ENCODE results near the gene ASIC2. TPM values are rescaled to one million over a fixed set of nuclear protein-coding genes. Genes with fewer than 3 reads are reported as not detected.

Gene ASIC2
- polyA plus RNA-seq, 1 donor = 9.3 TPM

DNA sequence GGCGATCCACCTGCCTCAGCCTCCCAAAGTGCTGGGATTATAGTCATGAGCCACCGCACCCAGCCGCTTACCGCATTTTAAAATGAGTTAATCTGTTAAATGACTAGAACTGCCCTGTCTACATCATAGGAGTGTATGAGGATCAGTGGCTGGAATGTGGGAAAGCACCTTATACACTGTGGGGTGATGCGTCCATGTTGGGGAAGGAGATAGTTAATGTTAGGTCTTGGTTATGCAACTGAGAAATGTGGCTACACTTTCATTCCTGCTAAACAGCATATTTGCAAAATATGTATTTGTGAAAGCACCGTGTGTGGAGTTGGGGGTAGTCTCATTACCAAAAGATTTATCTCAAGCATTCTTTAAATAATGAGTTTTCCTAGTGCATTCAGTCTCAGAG, 193.8 kb downstream of the ASIC2 start:
- no peak overlapping the region for H3K27ac ChIP-seq (ENCODE audit: low read length)
- DNase-seq = no peak
- WGBS (ENCODE audit: insufficient coverage, low lambda C conversion rate) = no CpG with 5 or more reads among the region's 6 CpGs
- no peak overlapping the region for H3K4me3 ChIP-seq (ENCODE audit: low read length)
- H3K9me3 ChIP-seq (ENCODE audit: control insufficient read depth, low read depth, low read length) = no peaks in the 10 kb centered on the region
- H3K36me3 ChIP-seq (ENCODE audit: control insufficient read depth, insufficient read depth, low read length) = peaks cover 2% of the 10 kb centered on the region
- H3K4me1 ChIP-seq (ENCODE audit: control insufficient read depth, insufficient read depth, low read length) = no peaks in the 10 kb centered on the region
- no peaks in the 10 kb centered on the region for H3K27me3 ChIP-seq (ENCODE audit: control insufficient read depth, insufficient read depth, low read length)

DNA sequence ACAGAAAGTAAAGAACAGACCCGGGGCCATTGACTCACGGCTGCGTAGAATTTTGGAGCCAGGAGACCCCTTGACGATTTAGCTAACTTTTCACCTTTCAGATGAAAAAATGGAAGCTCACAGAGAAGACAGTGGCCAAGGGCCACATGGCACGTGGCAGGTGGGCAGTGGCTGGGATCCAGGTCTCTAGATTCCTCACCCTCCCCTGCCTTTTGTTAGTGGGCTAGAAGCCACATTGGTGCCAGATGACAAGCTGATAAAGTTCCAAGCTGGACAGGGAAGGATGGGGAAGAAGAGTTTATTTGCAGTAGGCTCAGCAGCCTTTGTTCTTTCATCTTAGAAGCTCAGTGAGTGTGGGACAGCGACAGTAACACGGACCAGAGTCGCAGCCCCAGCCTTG, 195.7 kb downstream of the ASIC2 start:
- H3K9me3 ChIP-seq (ENCODE audit: control insufficient read depth, low read depth, low read length) = no peaks in the 10 kb centered on the region
- WGBS (ENCODE audit: insufficient coverage, low lambda C conversion rate) = 27% methylated on average over 3 of the region's 8 CpGs
- DNase-seq = no peak
- no peak overlapping the region for H3K27ac ChIP-seq (ENCODE audit: low read length)
- no peaks in the 10 kb centered on the region for H3K27me3 ChIP-seq (ENCODE audit: control insufficient read depth, insufficient read depth, low read length)
- no peak overlapping the region for H3K4me3 ChIP-seq (ENCODE audit: low read length)
- no peaks in the 10 kb centered on the region for H3K4me1 ChIP-seq (ENCODE audit: control insufficient read depth, insufficient read depth, low read length)
- no peaks in the 10 kb centered on the region for H3K36me3 ChIP-seq (ENCODE audit: control insufficient read depth, insufficient read depth, low read length)

DNA sequence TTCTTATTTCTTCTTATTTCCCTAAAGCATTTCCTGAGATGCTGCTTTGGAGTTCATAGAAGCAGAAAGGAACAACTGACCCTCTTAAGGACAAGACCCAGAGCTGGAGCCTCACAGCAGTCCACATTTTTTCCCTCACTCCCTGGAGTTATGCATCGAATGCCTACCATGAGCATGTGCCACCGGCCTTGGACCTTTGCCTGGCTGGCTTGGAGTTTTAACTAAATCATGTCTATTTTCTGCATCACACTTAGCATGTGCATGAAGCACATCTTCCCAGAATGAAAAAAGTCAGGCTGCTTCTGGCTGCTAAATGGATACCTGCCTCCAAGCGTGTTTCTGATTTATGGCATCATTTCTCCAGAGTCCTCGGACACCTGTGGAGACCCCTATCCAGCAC, 196.9 kb downstream of the ASIC2 start:
- no CpG with 5 or more reads among the region's 4 CpGs for WGBS (ENCODE audit: insufficient coverage, low lambda C conversion rate)
- Histone ChIP-seq H3K27ac (ENCODE audit: low read length) (no peak overlapping the region), H3K27me3 (ENCODE audit: control insufficient read depth, insufficient read depth, low read length) (no peaks in the 10 kb centered on the region), H3K9me3 (ENCODE audit: control insufficient read depth, low read depth, low read length) (no peaks in the 10 kb centered on the region), H3K4me1 (ENCODE audit: control insufficient read depth, insufficient read depth, low read length) (no peaks in the 10 kb centered on the region), H3K36me3 (ENCODE audit: control insufficient read depth, insufficient read depth, low read length) (no peaks in the 10 kb centered on the region), H3K4me3 (ENCODE audit: low read length) (no peak overlapping the region)
- no peak for DNase-seq

DNA sequence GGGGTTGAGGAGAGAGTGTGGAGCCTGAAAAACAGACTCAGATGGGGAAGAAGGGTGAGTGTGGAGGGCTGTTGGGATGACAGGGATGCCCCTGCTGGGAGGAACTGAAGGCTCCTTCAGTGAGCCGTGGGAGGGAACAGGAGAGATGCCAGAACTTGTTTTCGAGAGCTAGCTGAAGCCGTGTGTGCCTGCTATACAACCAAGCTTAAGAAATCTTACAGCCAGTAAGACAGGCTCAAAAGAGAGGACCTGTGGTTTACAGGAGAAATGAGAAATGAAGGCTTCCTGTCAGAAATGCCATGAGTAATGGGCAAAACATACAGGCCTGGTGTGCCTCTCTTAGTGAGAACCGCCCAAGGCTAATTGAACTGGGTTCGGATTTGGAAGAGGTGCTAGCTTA, 201.8 kb downstream of the ASIC2 start:
- H3K27ac ChIP-seq (ENCODE audit: low read length) = no peak overlapping the region
- H3K27me3 ChIP-seq (ENCODE audit: control insufficient read depth, insufficient read depth, low read length) = no peaks in the 10 kb centered on the region
- no peak overlapping the region for H3K4me3 ChIP-seq (ENCODE audit: low read length)
- no peaks in the 10 kb centered on the region for H3K9me3 ChIP-seq (ENCODE audit: control insufficient read depth, low read depth, low read length)
- H3K36me3 ChIP-seq (ENCODE audit: control insufficient read depth, insufficient read depth, low read length) = peaks cover 2% of the 10 kb centered on the region
- no CpG with 5 or more reads among the region's 5 CpGs for WGBS (ENCODE audit: insufficient coverage, low lambda C conversion rate)
- DNase-seq = no peak
- no peaks in the 10 kb centered on the region for H3K4me1 ChIP-seq (ENCODE audit: control insufficient read depth, insufficient read depth, low read length)

DNA sequence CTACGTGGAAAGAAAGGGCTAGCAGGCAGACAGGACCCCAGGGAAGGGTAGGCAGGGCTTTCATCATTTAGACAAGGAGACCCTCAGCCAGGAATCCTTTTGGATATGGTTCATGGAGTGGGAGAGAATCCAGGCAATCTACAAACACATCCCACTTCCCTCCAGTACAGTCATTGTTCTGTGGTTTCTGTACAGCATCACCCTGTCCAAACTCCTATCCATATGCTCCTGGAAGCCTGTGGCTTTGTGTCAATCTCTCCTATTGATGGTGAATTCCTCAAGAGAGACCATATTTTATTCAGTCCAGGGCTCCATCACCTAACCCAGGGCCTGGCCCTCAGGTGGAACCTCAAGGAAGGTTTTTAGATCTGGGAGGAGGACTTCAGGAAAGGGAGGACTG, 202.3 kb downstream of the ASIC2 start:
- WGBS (ENCODE audit: insufficient coverage, low lambda C conversion rate) = no CpG with 5 or more reads among the region's 1 CpG
- no peaks in the 10 kb centered on the region for H3K4me1 ChIP-seq (ENCODE audit: control insufficient read depth, insufficient read depth, low read length)
- DNase-seq = no peak
- H3K27me3 ChIP-seq (ENCODE audit: control insufficient read depth, insufficient read depth, low read length) = no peaks in the 10 kb centered on the region
- no peak overlapping the region for H3K4me3 ChIP-seq (ENCODE audit: low read length)
- H3K36me3 ChIP-seq (ENCODE audit: control insufficient read depth, insufficient read depth, low read length) = peaks cover 2% of the 10 kb centered on the region
- no peaks in the 10 kb centered on the region for H3K9me3 ChIP-seq (ENCODE audit: control insufficient read depth, low read depth, low read length)
- no peak overlapping the region for H3K27ac ChIP-seq (ENCODE audit: low read length)

DNA sequence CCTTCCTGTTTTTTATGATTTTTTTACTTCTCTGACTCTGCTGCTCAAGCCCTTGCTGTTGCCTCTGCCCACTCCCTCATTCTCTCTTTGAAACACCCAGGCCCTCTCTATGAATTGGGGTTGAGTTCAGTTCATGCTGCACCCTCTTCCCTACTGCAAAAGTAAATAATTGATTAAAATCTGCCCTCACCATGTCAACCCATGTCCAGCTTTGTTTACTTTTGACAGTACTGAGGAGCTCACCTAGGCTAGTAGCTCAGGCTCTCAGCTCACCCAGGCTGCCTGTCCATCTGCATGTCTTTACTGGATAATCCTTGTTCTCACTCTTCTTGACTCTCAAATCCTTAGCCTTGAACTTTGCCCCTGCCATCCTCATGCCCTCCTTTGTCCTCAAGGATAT, 206.2 kb downstream of the ASIC2 start:
- DNase-seq = no peak
- Histone ChIP-seq H3K4me1 (ENCODE audit: control insufficient read depth, insufficient read depth, low read length) (no peaks in the 10 kb centered on the region), H3K27ac (ENCODE audit: low read length) (no peak overlapping the region), H3K27me3 (ENCODE audit: control insufficient read depth, insufficient read depth, low read length) (no peaks in the 10 kb centered on the region), H3K4me3 (ENCODE audit: low read length) (no peak overlapping the region), H3K9me3 (ENCODE audit: control insufficient read depth, low read depth, low read length) (no peaks in the 10 kb centered on the region), H3K36me3 (ENCODE audit: control insufficient read depth, insufficient read depth, low read length) (peaks cover 9% of the 10 kb centered on the region)

DNA sequence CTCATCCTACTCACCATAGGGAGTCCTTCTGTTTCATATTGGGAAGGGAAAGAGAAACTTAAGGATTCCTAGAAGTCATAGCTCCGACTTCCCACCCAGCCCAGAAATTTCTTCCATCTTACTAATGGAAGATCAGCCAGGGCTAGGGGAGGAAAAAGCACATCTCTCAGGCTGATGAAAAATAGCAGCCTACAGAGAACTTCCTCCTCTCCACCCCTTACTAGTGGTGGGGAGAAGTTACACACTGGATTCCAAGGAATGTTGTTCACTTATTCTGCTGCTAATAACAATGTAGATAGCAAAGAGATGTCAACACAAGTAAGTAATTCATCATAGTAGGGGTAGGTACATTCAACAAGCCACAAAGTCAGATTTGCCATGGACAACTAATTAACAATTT, 207.1 kb downstream of the ASIC2 start:
- H3K4me1 ChIP-seq (ENCODE audit: control insufficient read depth, insufficient read depth, low read length) = no peaks in the 10 kb centered on the region
- H3K27me3 ChIP-seq (ENCODE audit: control insufficient read depth, insufficient read depth, low read length) = no peaks in the 10 kb centered on the region
- WGBS (ENCODE audit: insufficient coverage, low lambda C conversion rate) = no CpG with 5 or more reads among the region's 1 CpG
- H3K9me3 ChIP-seq (ENCODE audit: control insufficient read depth, low read depth, low read length) = no peaks in the 10 kb centered on the region
- DNase-seq = no peak
- no peak overlapping the region for H3K4me3 ChIP-seq (ENCODE audit: low read length)
- H3K36me3 ChIP-seq (ENCODE audit: control insufficient read depth, insufficient read depth, low read length) = peaks cover 9% of the 10 kb centered on the region
- no peak overlapping the region for H3K27ac ChIP-seq (ENCODE audit: low read length)

DNA sequence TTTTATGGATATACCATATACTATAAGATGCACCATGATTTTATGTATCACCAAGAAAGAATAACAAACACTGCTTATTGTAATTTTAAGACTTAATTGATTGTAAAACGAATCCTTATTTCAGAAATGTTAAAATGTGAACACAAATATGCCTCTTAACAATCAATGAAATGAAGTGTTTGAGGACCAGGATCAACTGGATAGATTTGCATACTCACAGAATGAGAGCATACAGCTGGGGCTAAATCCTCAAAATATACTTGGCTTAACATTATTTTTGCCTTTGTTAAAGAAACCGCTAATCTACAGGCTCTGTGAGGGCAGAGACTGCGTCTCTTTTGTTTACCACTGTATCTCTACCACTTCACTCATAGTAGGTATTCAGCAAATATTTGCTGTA, 207.8 kb downstream of the ASIC2 start:
- WGBS (ENCODE audit: insufficient coverage, low lambda C conversion rate) = 100% methylated on average over 1 of the region's 3 CpGs
- Histone ChIP-seq H3K36me3 (ENCODE audit: control insufficient read depth, insufficient read depth, low read length) (peaks cover 9% of the 10 kb centered on the region), H3K27ac (ENCODE audit: low read length) (no peak overlapping the region), H3K4me1 (ENCODE audit: control insufficient read depth, insufficient read depth, low read length) (no peaks in the 10 kb centered on the region), H3K27me3 (ENCODE audit: control insufficient read depth, insufficient read depth, low read length) (no peaks in the 10 kb centered on the region), H3K4me3 (ENCODE audit: low read length) (no peak overlapping the region), H3K9me3 (ENCODE audit: control insufficient read depth, low read depth, low read length) (no peaks in the 10 kb centered on the region)
- DNase-seq = no peak

DNA sequence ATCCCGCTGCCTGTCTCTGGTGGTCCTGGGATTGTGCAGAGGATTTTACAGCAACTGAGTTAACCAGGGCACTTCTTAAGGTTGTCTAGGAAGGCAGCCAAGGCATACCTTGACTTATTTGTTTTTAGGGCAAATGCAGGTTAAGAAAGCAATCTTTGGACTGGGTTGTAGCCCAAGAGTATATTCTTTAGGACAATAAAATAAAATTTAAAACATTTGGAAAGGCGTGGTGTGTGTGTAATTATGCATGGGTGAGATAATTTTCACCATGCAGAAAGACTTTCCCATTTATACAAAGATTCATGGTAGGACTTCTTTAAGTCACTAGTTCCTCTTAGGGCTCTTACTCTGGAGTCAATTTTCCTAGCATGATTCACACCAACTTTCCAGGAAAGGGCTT, 208.3 kb downstream of the ASIC2 start:
- no peak overlapping the region for H3K27ac ChIP-seq (ENCODE audit: low read length)
- no peaks in the 10 kb centered on the region for H3K4me1 ChIP-seq (ENCODE audit: control insufficient read depth, insufficient read depth, low read length)
- H3K36me3 ChIP-seq (ENCODE audit: control insufficient read depth, insufficient read depth, low read length) = peaks cover 9% of the 10 kb centered on the region
- no peak overlapping the region for H3K4me3 ChIP-seq (ENCODE audit: low read length)
- 100% methylated on average over 1 of the region's 2 CpGs for WGBS (ENCODE audit: insufficient coverage, low lambda C conversion rate)
- DNase-seq = no peak
- H3K9me3 ChIP-seq (ENCODE audit: control insufficient read depth, low read depth, low read length) = no peaks in the 10 kb centered on the region
- no peaks in the 10 kb centered on the region for H3K27me3 ChIP-seq (ENCODE audit: control insufficient read depth, insufficient read depth, low read length)

DNA sequence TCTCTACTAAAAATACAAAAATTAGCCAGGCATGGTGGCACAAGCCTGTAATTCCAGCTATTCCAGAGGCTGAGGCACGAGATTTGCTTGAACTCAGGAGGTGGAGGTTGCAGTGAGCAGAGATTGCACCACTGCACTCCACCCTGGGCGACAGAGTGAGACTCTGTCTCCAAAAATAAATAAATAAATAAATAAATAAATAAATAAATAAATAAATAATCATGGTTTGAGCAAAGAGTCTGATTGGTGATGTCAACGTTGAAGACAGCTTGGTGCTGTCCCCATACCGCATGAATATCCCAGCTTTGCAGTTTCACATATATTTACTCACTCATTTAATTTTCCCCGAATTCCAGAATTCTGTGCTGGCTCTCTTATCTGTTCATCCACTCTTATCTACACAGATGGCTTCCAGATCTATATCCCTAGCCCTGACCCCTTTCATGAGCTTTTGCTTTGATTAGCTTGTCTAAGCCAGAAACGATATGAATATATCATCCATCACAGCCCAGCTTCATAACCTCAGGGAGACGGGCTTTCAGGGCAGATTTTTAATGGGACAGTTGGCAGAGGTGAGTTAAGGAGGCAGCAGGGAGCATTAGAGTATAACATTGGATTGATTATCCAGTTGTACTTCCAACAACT, 210.4 kb downstream of the ASIC2 start:
- H3K4me1 ChIP-seq (ENCODE audit: control insufficient read depth, insufficient read depth, low read length) = no peaks in the 10 kb centered on the region
- no peaks in the 10 kb centered on the region for H3K9me3 ChIP-seq (ENCODE audit: control insufficient read depth, low read depth, low read length)
- peaks cover 7% of the 10 kb centered on the region for H3K36me3 ChIP-seq (ENCODE audit: control insufficient read depth, insufficient read depth, low read length)
- no peak overlapping the region for H3K27ac ChIP-seq (ENCODE audit: low read length)
- H3K27me3 ChIP-seq (ENCODE audit: control insufficient read depth, insufficient read depth, low read length) = no peaks in the 10 kb centered on the region
- no peak for DNase-seq
- no peak overlapping the region for H3K4me3 ChIP-seq (ENCODE audit: low read length)
- 100% methylated on average over 2 of the region's 7 CpGs for WGBS (ENCODE audit: insufficient coverage, low lambda C conversion rate)

DNA sequence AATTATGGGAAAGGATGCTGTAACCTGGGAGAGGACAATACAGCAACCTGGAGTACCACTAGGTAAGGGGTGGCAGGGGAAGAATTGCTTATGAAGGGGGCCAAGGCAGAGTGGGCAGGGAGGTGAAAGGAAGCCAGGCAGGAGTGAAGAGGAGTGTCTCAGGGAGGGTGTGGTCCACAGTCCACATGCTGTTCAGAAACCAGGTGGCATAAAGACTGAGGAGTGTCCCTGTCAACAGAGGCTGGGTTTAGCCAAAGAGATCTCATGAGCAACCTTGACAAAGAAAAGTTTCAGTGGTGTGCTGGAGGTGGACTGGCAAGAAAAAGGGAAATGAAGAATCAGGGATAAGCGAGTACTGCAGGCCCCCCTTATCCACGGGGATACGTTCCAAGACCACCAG, 213.0 kb downstream of the ASIC2 start:
- Histone ChIP-seq H3K36me3 (ENCODE audit: control insufficient read depth, insufficient read depth, low read length) (peaks cover 7% of the 10 kb centered on the region), H3K27ac (ENCODE audit: low read length) (no peak overlapping the region), H3K27me3 (ENCODE audit: control insufficient read depth, insufficient read depth, low read length) (no peaks in the 10 kb centered on the region), H3K4me3 (ENCODE audit: low read length) (no peak overlapping the region), H3K9me3 (ENCODE audit: control insufficient read depth, low read depth, low read length) (no peaks in the 10 kb centered on the region), H3K4me1 (ENCODE audit: control insufficient read depth, insufficient read depth, low read length) (no peaks in the 10 kb centered on the region)
- no CpG with 5 or more reads among the region's 3 CpGs for WGBS (ENCODE audit: insufficient coverage, low lambda C conversion rate)
- peak; percentile 1 to 18 for DNase-seq
